Pancreas (tissue), 10 donors: ENCODE measurements around the gene SFT2D2. TPM values are rescaled to one million over a fixed set of nuclear protein-coding genes. Genes with fewer than 3 reads are reported as not detected.

Source experiments
- ATAC-seq, 4 donors: fragments of 200-7000 bp; cut with Tn5 transposase; one replicate each; pipeline versions ENCODE4 v1.8.0 to v1.9.1; 2020; ENCODE audit warnings: mild to moderate bottlenecking in 4 of 4, moderate library complexity in 4 of 4
- DNase-seq, 6 donors: peaks; one replicate each; pipeline ENCODE4 v3.0.0-alpha.2; 2020
- FAIRE-seq: peaks from 2 replicates; lab custom pipeline; 2012; peaks lifted over from hg19 to GRCh38; lab: Jason Lieb, UNC
- H3K27ac ChIP-seq, 4 donors: fragments of 200-600 bp; sonication (generic); 1 replicate in 3 of 4; 2 replicates in 1 of 4; pipeline versions ENCODE4 v1.5.0 to v1.8.0; 2020
- H3K27me3 ChIP-seq, 4 donors: fragments of 200-600 bp; one replicate each; pipeline ENCODE4 v1.8.0; 2021
- H3K36me3 ChIP-seq, 3 donors: fragments of 200-600 bp; sonication (generic) in 1 of 3; one replicate each; pipeline versions ENCODE4 v1.5.0 to v1.8.0; 2020 to 2021
- H3K4me1 ChIP-seq, 3 donors: fragments of 200-600 bp; one replicate each; pipeline ENCODE4 v1.8.0; 2021
- H3K4me3 ChIP-seq, 4 donors: fragments of 200-600 bp; sonication (generic) in 2 of 4; one replicate each; pipeline versions ENCODE4 v1.5.0 to v1.8.0; 2020 to 2021
- H3K9me3 ChIP-seq, 4 donors: fragments of 200-600 bp; one replicate each; pipeline ENCODE4 v1.8.0; 2021
- WGBS, 2 donors: extraction: QIAGEN DNeasy Blood & Tissue Kit; methylation state at CpG; one replicate each; pipeline ENCODE4 v1.1.7; 2013; 5-methylcytosine and 5-hydroxymethylcytosine counted together
- intact Hi-C, 3 donors: fragments of 100-400 bp; cut with DNase I; formaldehyde crosslinking; loops; one replicate each; pipeline versions ENCODE4 v1.11.1 to v1.14.2; 2022
- polyA plus RNA-seq, 2 donors: library from polyadenylated mRNA; stranded (reverse); fragments of 200-250 nt; gene quantifications; one replicate each; pipeline ENCODE4 v1.2.3, GENCODE V29; 2013
- total RNA-seq, 6 donors: library from RNA; stranded (reverse); fragmentation: NEBNext Ultra II Directional in 4 of 6; extraction: Animal tissue kit (Norgen Biotek cat#: 25700) in 4 of 6; gene quantifications; one replicate each; pipeline versions ENCODE4 v1.2.1 to v1.2.4, GENCODE V29; 2021 to 2023
- TF ChIP-seq, protein P1 (sequence below), 4 donors: fragments of 200-600 bp; sonication (generic) in 3 of 4; IDR thresholded peaks; one replicate each; pipeline versions ENCODE4 v1.5.0 to v1.8.0; 2021; ENCODE audit warnings: antibody characterized with exemption in 4 of 4
- donor health status: healthy with polysubstance abuse.
- donor health status: DM: no; HTN: no; CAD: no; lungs with moderate emphysema.
- donor health status: DM: no; HTN: no; CAD: no.
- donor health status: control.
- donor health status: control.
- donor health status: Bipolar disorder and iron deficiency.
- donor health status: DM: yes; HTN: yes; CAD: no.
- donor health status: DM: no; HTN: no; CAD: no.
- donor health status: DM: no; HTN: no; CAD: no.
- donor health status: DM: yes; HTN: yes; CAD: no.

SFT2D2 gene
- total and polyA plus RNA-seq, 8 donors: 2.4 to 37.3 (median 17.9) TPM

GRCh38 chr1:168221275-168221674 is 4.5 kb upstream of the SFT2D2 start:
- TF ChIP-seq, protein P1, sequence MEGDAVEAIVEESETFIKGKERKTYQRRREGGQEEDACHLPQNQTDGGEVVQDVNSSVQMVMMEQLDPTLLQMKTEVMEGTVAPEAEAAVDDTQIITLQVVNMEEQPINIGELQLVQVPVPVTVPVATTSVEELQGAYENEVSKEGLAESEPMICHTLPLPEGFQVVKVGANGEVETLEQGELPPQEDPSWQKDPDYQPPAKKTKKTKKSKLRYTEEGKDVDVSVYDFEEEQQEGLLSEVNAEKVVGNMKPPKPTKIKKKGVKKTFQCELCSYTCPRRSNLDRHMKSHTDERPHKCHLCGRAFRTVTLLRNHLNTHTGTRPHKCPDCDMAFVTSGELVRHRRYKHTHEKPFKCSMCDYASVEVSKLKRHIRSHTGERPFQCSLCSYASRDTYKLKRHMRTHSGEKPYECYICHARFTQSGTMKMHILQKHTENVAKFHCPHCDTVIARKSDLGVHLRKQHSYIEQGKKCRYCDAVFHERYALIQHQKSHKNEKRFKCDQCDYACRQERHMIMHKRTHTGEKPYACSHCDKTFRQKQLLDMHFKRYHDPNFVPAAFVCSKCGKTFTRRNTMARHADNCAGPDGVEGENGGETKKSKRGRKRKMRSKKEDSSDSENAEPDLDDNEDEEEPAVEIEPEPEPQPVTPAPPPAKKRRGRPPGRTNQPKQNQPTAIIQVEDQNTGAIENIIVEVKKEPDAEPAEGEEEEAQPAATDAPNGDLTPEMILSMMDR (IDR thresholded peaks at IDR 0.05): no peak
- Histone ChIP-seq H3K9me3 (no peaks in the 10 kb centered on the region), H3K27ac (no peak overlapping the region), H3K27me3 (no peaks in the 10 kb centered on the region), H3K4me3 (no peak overlapping the region), H3K4me1 (peaks cover 0 to 6% (median 0%) of the 10 kb centered on the region in 3 donors), H3K36me3 (no peaks in the 10 kb centered on the region)
- WGBS, 2 donors: 80 to 83% methylated on average over 2 of the region's 2 CpGs
- ATAC-seq (no peak), DNase-seq (no peak), FAIRE-seq (no peak)
- intact Hi-C loops: no loop called here

GRCh38 chr1:168223261-168223660 is 2.5 kb upstream of the SFT2D2 start:
- Histone ChIP-seq H3K36me3 (no peaks in the 10 kb centered on the region), H3K9me3 (no peaks in the 10 kb centered on the region), H3K27ac (no peak overlapping the region), H3K27me3 (no peaks in the 10 kb centered on the region), H3K4me1 (peaks cover 0 to 19% (median 11%) of the 10 kb centered on the region in 3 donors), H3K4me3 (no peak overlapping the region)
- ATAC-seq (no peak), FAIRE-seq (no peak), DNase-seq (no peak)
- intact Hi-C loops: no loop called here
- TF ChIP-seq, protein P1 (IDR thresholded peaks at IDR 0.05): no peak

- Histone ChIP-seq H3K4me1 (peaks cover 0 to 25% (median 18%) of the 10 kb centered on the region in 3 donors), H3K4me3 (no peak overlapping the region), H3K36me3 (no peaks in the 10 kb centered on the region), H3K27ac (no peak overlapping the region), H3K9me3 (no peaks in the 10 kb centered on the region), H3K27me3 (no peaks in the 10 kb centered on the region)
- ATAC-seq: no peak
- no peak for DNase-seq
- TF ChIP-seq, protein P1 (IDR thresholded peaks at IDR 0.05): no peak
- FAIRE-seq: no peak
- intact Hi-C loops: no loop called here
These were observed 1.9 kb upstream of the SFT2D2 start for GRCh38 chr1:168223681-168224540.

DNA sequence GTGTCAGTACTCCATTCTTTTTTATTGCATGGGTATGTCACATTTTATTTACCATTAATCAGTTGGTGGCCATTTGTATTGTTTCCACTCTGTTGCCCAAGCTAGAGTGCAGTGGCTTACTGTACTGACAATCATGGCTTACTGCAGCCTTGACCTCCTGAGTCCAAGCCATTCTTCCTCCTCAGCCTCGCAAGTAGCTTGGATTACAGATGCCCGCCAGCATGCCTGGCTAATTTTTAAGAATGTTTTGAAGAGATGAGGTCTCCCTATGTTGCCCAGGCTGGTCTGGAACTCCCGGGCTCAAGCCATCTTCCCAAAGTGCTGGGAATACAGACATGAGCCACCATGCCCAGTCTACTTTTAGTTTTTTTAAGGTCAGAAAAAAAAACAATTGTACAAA is 813 bp upstream of the SFT2D2 start:
- WGBS, 2 donors: 92 to 94% methylated on average over 3 of the region's 3 CpGs
- ATAC-seq (no peak), DNase-seq (no peak), FAIRE-seq (no peak)
- TF ChIP-seq, protein P1 (IDR thresholded peaks at IDR 0.05): no peak
- Histone ChIP-seq H3K4me3 (peak overlapping the region in 2 of 4 donors; percentile 74 to 98), H3K27ac (no peak overlapping the region), H3K9me3 (no peaks in the 10 kb centered on the region), H3K4me1 (peaks cover 0 to 25% (median 18%) of the 10 kb centered on the region in 3 donors), H3K36me3 (no peaks in the 10 kb centered on the region), H3K27me3 (no peaks in the 10 kb centered on the region)
- intact Hi-C loops: no loop called here

DNA sequence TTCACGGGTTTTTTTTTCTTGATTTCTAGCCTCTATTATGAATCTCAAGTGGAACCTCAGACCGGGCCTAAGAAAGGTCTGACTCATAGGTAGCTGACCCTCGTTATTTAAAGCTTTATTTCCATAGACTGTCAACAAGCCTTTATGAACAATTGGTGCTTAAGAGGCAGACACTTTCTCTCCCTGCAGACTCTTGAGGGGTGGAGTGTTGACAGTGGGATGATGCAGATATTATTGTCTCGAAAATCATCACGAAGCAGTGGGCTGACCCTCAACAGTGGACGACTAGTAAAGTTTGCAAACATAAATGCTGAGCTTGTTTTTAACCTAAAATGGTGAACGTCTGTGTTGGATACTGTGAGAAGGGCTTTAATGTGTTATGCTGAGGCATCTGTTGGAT is 1.8 kb downstream of the SFT2D2 start:
- no peak overlapping the region for H3K27ac ChIP-seq
- ATAC-seq: no peak
- TF ChIP-seq, protein P1 (IDR thresholded peaks at IDR 0.05): no peak
- H3K36me3 ChIP-seq: peaks cover 0 to 14% (median 6%) of the 10 kb centered on the region in 3 donors
- H3K9me3 ChIP-seq: no peaks in the 10 kb centered on the region
- peaks cover 0 to 25% (median 18%) of the 10 kb centered on the region in 3 donors for H3K4me1 ChIP-seq
- intact Hi-C loops: no loop called here
- no peak for FAIRE-seq
- peak overlapping the region in 1 of 4 donors; percentile 98 for H3K4me3 ChIP-seq
- no peak for DNase-seq
- no peaks in the 10 kb centered on the region for H3K27me3 ChIP-seq
- 58 to 64% methylated on average over 7 of the region's 7 CpGs for WGBS, 2 donors
